Testis (tissue), 3 donors: ENCODE results near the gene URB2. TPM values are rescaled to one million over a fixed set of nuclear protein-coding genes. Genes with fewer than 3 reads are reported as not detected.

ENCODE experiments used
- polyA plus RNA-seq: library from polyadenylated mRNA; stranded (reverse); fragments of 350-450 nt; fragmentation: Illumina TruSeq; extraction: RNeasy Lipid Tissue Mini Kit (QIAGEN cat#74804); gene quantifications from one replicate; pipeline ENCODE4 v1.2.3, GENCODE V29; 2014; ENCODE audit warnings: low read depth, low replicate concordance; ENCODE audit not compliant: insufficient read depth
- total RNA-seq, 2 donors: library from RNA; depleted of rRNA; stranded (reverse); fragments of >200 nt; gene quantifications; one replicate each; pipeline ENCODE4 v1.2.3, GENCODE V29; 2016

URB2 gene
- total and polyA plus RNA-seq, 3 donors from 2014 or later: 15.9 to 18.8 (median 18.7) TPM

Other genes starting within 250 kb of the URB2 start
- 1 to 10 TPM in 1 of 2 donors, under 1 TPM in 1; 0.94 to 1.2 TPM for gene ACTA1, start 192.2 kb upstream of the URB2 start, total RNA-seq
- gene ACTA1, start 192.2 kb upstream of the URB2 start, polyA plus RNA-seq: 136 TPM
- gene NUP133, start 117.9 kb upstream of the URB2 start, total RNA-seq: 10 to 100 TPM; 46.5 to 60.9 TPM
- gene NUP133, start 117.9 kb upstream of the URB2 start, polyA plus RNA-seq: 26.5 TPM
- 10 to 100 TPM in 1 of 2 donors, 1 to 10 TPM in 1; 9.8 to 12.1 TPM for gene ABCB10, start 67.5 kb upstream of the URB2 start, total RNA-seq
- 4.9 TPM for gene ABCB10, start 67.5 kb upstream of the URB2 start, polyA plus RNA-seq
- gene TAF5L, start 125 bp upstream of the URB2 start, total RNA-seq: 10 to 100 TPM; 18.4 to 24.6 TPM
- 12.8 TPM for gene TAF5L, start 125 bp upstream of the URB2 start, polyA plus RNA-seq